Activated T-helper 1 cell treated with anti-CD3 and anti-CD28 coated beads, Interleukin-2, amount 50 U/mL, for 16 hours (primary cell): Measurements from ENCODE around the gene ZFYVE9.
A peak's percentile ranks its signal among the peaks of the same experiment; 100 is the strongest.
"Not testable (repeated sequence)": the region's sequence is repeated elsewhere in the genome, so short reads cannot be mapped to it uniquely, and the experiment has no call there.

Experiments
- DNase-seq, 2 donors: peaks; one replicate each; pipeline ENCODE4 v3.0.0-alpha.2; 2020; ENCODE audit warnings: low read depth in 1 of 2, low spot score in 1 of 2

Gene ZFYVE9

DNA sequence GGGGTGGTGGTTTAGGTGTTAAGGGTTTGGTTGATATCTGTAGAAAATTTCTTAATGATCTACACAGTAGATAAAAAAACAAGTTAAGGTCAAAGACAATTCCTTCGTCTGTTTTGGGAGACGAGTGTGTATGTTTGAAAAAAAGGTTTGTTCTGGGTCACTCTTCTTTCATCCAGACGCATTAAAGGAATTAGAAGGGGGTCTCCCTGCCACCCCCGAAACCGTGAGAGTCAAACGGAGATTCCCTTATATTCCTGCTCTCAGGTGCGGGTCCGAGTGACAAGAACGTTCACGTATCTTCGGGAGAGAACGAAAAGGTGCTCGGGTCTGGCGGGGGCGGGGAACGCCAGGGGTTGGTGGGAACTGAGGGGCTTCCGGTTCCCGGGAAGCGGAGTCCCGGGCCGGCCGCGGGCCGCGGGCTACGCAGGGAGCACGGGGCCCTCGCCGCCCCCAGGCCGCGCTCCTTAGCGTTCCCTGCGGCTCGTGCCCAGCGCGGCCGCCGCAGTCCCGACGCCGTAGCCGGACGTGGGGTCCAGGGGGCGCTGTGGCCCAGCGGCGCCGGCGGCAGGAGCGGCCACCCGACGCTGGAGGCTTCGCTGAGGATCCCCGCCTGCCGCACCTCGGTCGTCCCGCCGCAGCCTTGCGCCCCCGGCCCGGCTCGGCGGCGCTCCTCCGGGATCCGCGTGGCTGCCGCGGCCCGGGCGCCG is at the start of gene ZFYVE9:
Gene ZFYVE9, plus strand, starts transcription at position 577 of the 707 bp plus-strand sequence. CDS start 91,118 bp downstream, outside the sequence.
- peak; percentile 37 to 60 for DNase-seq

DNA sequence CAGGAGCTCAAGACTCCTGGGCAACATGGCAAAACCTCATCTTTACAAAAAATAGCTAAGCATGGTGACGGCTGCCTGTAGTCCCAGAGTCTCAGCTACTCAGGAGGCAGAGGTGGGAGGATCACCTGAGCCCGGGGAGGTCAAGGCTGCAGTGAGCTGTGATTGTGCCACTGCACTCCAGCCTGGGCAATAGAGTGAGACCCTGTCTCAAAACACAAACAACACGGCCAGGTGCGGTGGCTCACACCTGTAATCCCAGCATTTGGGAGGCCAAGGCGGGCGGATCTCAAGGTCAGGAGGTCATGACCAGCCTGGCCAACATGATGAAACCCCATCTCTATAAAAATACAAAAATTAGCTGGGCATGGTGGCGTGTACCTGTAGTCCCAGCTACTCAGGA is 47.6 kb upstream of the ZFYVE9 start:
- not testable (repeated sequence) for DNase-seq

DNA sequence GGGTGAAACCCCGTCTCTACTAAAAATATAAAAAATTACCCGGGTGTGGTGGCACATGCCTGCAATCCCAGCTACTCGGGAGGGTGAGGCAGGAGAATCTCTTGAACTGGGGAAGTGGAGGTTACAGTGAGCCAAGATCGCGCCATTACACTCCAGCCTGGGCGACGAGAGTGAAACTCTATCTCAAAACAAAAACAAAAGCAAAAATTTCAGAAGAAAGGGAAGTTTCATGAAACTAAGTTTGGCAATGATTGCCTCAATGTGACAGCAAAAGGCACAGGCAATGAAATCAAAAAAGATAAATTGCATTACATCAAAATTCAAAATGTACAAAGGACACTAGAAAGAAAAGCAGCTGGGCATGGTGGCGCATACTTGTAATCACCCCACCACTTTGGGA is 45.7 kb upstream of the ZFYVE9 start:
- DNase-seq, result no peak

DNA sequence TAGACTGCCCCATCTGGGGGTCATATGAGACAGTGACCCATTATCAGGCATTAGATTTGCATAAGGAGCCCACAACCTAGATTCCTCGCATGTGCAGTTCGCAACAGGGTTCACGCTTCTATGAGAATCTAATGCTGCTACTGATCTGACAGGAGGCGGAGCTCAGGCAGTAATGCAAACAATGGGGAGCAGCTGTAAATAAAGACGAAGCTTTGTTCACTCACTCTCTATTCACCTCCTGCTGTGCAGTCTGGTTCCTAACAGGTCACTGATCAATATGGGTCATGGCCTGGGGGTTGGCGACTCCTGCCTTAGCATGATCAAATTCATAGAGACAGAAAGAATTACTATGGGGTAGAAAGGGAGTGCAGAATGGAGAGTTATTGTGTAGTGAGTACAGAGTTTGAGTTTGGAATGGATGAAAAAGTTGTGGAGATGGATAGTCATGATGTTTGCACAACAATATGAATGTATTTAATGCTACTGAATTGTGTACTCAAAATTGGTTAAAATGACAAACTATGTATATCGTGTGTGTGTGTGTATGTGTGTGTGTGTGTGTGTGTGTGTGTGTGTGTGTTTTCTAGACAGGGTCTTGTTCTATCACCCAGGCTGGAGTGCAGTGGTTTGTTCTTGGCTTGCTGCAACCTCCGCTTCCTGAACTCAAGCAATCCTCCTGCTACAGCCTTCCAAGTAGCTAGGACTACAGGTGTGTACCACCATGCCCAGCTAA is 43.6 kb upstream of the ZFYVE9 start:
- DNase-seq, result no peak

GRCh38 chr1:52102336-52103013 is 39.4 kb upstream of the ZFYVE9 start:
- DNase-seq, result no peak

DNA sequence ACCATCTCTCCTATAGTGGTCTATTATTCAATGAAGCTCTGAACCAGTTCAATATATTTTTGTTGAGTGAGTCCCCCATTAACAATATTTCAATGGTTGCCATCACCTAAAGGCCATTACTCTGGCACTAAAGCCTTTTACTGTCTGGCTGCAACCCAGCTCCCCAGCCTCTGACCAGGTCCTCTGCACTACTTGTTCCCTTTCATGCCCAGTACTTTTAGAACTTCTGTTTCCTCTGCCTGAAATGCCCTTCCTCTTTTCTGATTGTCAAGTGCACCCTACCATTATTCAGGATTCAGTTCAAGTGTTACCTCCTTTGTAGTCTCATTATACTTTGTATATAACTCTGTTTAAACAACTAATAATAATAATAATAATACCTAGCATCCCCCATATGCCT is 30.4 kb upstream of the ZFYVE9 start:
- DNase-seq, result no peak

DNA sequence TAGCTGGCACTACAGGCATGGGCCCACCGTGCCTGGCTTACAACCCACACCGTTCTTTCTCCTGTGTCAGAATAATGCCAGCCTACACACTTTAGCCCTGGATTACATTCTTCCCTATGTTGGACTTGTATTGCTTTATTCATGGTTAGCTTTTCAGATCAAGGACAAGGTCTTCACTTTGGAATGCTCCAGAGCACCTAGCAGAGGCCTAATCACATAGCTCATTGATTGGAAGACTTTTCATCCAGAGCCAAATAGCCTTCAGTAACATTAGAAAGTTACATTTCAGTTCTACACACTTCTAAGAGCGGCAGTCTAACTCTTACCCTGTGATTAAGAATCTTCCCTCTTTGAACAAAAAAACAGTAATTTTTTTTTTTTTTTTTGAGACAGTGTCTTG is 29.4 kb upstream of the ZFYVE9 start:
- DNase-seq, result no peak

GRCh38 chr1:52119301-52120079 is 22.4 kb upstream of the ZFYVE9 start:
- no peak for DNase-seq

DNA sequence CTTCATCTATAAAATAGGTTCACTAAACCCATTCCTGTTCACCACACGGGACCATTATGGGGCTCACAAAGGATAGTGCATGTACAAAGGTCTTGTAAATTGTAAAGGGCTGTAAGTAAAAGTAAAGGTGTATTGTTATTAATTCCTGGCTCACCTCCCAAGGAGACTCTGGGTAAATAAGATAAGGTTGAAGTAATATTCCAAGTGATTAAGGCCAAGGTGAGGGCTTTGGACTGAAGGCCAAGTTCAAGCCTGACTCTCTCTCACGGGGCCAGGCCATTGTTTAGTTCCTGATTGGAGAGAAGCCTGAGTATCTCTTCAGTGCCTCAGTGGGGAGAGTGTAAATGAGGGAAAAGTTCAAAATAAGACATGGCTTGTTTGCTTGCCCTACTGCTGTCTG is 19.5 kb upstream of the ZFYVE9 start:
- no peak for DNase-seq

DNA sequence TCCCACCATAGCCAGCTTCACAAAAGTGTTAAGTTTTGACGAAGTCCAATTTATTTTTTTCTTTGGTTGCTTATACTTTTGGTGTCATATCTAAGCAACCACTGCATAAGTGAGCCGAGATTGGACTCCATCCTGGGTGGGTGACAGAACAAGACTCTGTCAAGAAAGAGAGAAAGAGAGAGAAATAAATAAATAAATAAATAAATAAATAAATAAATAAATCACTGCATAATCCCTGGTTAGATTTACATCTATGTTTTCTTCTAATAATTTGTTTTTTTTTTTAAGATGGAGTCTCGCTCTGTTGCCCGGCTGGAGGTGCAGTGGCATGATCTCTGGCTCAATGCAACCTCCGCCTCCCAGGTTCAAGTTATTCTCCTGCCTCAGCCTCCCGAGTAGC is 18.3 kb upstream of the ZFYVE9 start:
- no peak for DNase-seq

- no peak for DNase-seq
These were observed 16.0 kb upstream of the ZFYVE9 start for GRCh38 chr1:52125736-52126359.

DNA sequence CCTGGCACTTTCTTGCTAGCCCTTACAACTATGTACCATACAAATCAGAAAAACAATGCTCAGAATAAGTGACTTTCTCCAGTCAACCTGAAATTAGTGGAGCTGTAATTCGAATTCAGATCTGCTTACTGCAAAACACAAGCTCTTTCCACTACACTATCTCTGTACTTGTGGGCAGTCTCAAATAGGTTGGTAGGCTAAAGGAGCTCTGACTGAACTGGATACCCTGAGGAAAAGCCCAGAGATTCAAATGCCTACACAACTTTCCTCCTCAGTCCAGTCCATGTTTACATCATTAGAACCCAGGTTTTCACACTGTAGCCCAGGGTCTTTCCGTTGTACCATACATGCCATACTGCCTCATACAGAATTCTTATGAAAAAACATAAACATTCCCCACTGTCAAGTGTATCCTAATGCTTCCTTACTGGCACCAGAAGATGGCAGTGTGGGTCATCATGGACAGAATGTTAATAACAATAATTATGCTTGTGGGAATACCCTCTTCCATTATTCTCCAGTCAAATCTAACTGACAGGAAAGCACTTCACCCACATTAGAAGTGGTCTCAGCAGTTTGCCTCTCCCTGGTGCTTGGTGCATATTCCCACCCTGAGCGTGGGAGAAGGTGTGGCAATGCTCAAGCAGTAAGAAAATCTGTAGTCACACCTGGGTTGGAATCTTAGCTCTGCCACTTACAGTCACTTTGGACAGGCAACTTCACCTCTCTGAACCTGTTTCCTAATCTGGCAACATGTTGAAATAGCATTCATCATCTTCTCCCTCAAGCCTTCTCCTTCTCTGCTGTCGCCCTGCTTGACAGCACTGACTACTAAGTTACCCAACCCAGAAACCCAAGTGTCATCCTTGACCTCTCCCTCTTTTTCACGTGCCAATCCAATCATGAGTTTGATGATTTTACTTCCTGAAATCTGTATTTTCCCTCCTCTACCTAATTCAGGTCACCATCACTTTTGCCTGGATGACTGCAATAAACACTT is 14.4 kb upstream of the ZFYVE9 start:
- no peak for DNase-seq

DNA sequence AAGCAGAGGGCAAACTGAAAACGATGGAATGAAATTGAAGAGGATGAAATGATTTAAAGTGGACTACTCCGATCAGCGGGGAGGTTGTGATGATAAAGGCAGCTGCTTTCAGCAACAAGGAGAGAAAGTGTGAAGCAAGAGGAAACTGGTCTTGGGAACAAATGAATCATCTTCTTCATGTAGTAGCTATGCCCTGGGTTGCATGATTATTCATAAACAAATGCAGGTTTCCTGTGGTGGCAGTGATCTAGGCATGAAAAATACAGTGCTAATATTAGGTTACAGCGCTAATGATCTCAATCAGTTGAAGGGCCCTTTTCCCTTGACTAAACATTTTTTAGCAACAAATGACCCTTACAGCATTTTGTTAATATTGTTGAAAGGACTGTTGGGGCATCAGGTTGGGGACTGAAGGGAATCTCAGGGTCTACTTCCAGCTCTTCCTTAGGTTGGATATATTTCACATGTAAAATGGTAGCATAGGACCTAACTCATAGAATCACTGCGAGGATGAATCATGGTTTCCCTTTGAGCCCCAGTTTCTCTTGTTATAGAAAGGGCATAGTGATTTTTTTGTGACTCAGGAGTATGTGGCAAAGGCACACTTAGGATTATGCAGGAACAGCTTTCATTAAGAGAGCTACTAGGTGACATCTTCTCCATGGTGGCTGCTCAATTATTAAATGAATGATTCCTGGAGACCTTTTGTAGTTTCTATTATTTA is 1.9 kb upstream of the ZFYVE9 start:
- DNase-seq, result no peak

DNA sequence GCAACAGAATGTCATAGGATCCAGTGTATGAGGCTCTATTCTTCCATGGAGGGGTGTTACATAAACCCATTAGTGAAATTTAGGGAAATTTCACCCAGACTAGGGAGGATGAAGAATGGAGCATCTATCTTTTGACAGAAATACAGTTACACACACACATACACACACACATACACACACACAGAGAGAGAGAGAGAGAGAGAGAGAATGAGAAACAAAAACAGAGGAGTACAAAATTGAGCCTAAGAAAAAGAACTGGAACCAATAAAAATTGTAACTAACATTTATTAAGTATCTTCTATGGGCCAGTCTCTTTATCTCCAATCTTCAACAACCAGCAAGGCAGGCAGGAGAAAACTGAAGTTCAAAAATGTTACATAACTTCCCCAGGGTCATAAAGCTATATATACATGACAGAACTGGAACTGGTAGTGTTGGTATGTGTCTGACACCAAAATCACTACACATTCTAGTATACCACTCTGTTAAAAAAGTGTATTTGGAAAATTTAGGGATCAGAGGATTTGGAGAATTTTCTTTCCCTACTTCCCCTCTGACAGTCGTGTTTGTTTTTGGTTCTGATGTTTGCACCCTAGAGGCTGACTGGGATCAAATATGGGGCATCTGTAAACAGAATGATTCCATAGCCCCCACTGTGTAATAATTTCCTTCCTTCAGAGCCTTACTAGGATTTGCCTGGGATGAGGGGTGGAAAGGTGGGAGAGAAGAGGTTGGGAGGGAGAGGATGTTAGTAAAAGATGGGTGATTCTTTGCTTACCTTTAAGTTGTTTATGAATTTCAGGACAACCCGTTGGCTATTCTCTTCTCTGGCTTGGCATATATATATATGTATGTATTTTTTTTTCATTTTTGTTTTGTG is 1.0 kb upstream of the ZFYVE9 start:
- DNase-seq, result no peak

GRCh38 chr1:52142220-52143183 is 613 bp downstream of the ZFYVE9 start:
- DNase-seq, result no peak

DNA sequence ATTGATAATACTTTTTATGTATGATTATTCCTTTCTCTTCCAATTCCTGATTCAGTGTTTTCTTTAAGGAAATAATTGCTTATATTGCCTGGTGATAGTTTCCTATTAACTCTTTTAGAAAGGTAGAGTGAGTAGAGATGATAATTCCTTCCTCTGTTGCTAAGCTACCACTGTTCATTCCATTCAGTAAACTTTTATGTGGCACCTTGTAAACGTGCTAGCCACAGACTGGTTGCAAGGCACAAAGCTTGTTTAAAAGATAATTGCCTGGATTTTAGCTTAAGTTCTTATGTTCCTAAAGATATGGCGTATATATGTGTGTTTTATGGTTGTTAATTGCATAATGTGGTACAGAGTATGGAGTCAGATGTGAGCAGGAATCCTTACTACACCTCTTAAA is 3.2 kb downstream of the ZFYVE9 start:
- no peak for DNase-seq

DNA sequence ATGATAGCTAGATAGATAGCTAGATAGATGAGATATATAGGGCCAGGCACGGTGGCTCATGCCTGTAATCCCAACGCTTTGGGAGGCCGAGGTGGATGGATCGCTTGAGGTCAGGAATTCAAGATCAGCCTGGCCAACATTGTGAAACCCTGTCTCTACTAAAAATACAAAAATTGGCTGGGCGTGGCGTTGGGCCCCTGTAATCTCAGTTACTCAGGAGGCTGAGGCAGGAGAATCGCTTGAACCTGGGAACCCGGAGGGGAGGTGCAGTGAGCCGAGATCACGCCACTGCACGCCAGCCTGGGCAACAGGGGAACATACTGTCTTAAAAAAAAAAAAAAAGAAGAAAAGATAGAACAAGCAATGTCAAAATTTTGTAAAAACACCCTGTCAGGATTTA is 8.6 kb downstream of the ZFYVE9 start:
- not testable (repeated sequence) for DNase-seq
